Activated CD4-positive, alpha-beta T cell treated with anti-CD3 and anti-CD28 coated beads, Interleukin-2, amount 50 U/mL, for 48 hours (primary cell): Measurements from ENCODE around the gene DIDO1.

Experiments
- DNase-seq, 2 experiments: peaks; one replicate each; pipeline ENCODE4 v3.0.0-alpha.2; 2020

Gene DIDO1

GRCh38 chr20:62907384-62908317 is 18.7 kb downstream of the DIDO1 start:
- DNase-seq: peak in 1 of 2 experiments; percentile 32

- DNase-seq: no peak
Measured at GRCh38 chr20:62906647-62907375, 19.5 kb downstream of the DIDO1 start.

GRCh38 chr20:62906209-62906608 is 20.1 kb downstream of the DIDO1 start:
- DNase-seq: no peak

GRCh38 chr20:62905536-62906117 is 20.7 kb downstream of the DIDO1 start:
- no peak for DNase-seq

- peak in 1 of 2 experiments; percentile 17 for DNase-seq
Measured at GRCh38 chr20:62902926-62903615, 23.2 kb downstream of the DIDO1 start.

DNA sequence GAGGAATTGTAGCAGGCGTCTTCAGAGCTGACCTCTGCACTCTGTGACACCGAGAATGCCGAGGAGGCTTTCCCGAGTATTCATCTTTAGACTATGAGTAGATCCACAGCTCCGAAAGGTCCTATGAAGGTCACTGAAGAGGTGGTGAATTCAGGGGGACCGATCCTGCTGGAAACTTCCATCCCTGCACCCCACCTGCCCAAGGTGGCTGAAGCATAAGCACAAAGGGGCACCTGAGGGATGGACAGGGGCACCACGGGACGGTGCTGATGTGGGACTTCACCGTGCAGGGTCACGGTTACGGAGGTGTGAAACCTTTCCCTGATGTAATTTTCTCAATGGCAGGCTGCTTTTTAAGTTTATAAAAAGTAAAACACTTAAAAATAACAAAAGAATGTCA is 24.4 kb downstream of the DIDO1 start:
- DNase-seq: no peak

DNA sequence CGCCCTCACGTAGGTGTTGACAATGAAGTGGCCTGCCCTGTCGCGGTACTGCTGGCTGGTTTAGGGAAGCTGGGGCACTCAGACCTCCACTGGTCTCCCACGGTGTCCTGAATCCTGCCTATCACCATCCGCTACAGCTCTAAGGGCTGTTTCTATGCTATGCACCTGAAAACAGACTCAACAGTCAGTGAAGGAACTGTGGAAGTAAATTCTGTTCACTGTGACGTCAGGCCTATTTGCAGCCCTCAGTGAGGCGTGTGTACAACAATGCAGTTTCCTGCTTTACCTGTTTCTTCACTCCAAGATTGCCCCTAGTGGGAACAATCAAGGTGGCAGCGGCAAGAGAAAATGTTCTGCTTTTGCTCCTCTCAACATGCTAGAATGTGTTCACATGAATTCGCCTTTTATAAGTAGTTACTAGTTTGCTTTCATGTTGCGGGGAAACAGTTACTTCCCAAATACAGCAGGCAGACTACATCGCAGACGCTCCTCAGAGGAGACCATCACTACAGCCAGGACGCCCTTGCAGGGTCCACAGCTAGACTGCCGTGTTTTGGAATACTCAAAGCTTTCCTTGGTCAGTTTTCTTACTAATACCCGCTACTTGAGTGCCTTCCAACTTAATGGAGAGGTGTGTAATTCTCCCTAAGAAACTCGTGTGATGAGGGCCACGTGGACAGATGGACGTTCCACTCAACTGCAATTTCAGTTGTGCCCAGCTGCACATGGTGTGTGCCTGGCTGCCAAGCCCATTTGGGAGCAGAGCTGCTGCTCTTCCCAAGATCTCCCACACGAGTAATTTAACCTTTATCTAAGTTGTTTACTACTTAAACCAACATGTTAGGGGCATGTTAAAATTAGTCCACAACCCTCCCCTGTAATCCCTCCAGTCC is 25.4 kb downstream of the DIDO1 start:
- DNase-seq: no peak

- DNase-seq: peak; percentile 71 to 80
Measured at GRCh38 chr20:62900052-62900691, 26.1 kb downstream of the DIDO1 start.

DNA sequence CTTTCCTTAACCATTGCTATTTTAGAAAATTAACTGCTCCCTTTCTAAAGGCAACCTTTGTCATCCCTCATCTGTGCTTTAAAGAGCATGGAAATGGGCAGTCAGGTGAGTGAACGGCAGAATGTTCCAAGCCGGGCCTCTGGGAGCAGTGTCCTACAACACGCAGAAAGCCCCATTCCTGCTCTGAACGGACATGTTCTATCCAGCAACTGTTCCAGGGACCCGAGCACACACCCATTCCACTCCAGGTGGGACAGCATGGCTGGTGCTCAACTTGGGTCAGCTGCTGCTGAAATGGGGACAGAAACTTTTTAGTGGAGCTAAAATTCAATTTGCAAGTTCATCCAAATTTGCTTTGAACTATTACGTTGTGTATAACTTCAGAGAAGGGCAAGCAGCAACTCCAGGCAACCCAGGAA is 26.7 kb downstream of the DIDO1 start:
- DNase-seq: no peak

GRCh38 chr20:62898970-62899632 is 27.2 kb downstream of the DIDO1 start:
- DNase-seq: peak in 1 of 2 experiments; percentile 59

- DNase-seq: no peak
Measured at GRCh38 chr20:62898093-62898964, 28.0 kb downstream of the DIDO1 start.

DNA sequence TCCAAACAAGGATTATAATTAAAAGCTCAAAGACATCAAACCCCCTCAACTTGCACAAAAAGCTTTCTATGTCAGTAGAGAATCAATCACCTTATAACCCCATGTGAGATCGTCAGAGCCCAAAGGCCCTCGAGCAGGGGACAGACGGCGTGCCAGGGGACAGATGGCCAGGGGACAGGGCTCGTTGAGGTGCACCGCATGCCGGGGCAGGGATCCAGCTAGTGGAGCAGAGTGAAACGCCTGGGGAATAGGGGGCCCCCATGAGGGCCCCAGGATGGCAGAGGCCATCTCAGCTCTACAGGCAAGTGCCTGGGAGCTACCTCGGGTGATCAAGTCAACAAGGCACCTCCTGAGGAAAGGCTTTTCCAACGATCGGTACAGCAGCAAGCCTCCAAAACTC is 28.6 kb downstream of the DIDO1 start:
- DNase-seq: no peak

DNA sequence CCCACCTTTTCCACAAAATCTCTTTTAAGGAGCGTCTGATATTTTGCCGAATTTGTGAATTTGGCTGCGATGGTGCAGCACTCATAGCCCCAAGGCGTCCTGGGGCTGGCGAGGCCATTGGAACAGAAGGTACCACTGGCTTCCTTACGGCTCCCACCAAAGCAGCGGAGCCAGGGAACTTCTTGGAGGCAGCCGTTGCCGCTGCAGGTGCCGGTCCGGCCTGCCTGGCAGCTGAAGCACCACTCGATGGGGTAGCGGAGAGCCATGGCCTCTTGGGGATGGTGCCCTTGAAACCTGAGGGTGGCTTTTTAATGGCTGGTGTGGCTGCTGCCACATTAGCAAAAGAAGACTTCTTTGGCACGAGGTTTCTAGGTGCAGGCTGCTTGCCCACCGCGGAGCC is 29.8 kb downstream of the DIDO1 start:
- no peak for DNase-seq

DNA sequence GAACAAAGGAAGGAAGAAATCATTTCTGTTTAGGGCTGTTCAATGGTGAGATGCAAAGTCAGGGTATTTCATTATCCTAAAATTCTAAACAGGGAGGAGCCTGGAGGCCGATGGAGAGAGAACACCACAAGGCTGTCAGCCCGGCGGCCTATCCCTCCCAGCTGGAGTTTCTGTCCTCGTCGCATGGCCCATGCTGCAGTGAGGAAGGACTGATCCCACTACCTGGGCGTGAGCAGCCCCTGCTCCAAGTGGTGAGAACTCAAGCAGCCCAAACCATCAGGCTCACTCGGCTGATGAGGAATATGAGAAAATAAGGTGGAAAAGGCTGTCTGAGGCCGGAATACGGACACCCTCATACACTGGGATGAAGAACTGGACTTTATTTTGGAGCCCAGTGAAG is 30.8 kb downstream of the DIDO1 start:
- no peak for DNase-seq

DNA sequence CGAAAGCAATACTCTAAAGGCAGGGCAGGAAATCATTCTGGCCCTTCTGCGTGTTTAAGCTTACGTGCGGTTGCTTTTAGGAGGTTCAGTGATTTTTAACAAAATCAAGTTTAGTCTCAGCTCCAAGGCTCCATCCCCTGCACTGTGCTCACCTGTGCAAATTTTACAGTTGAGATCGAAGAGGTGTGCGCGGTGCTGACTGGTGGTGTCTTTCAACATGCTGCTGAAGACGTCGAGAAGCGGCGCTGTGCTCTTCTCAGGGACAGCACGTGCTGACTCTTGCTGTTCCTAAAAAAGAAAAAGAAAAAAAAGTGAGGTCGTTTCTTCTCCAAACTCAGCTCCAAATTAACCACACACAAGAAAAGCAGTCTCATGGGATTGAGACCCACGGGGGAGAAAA is 32.0 kb downstream of the DIDO1 start:
- no peak for DNase-seq

DNA sequence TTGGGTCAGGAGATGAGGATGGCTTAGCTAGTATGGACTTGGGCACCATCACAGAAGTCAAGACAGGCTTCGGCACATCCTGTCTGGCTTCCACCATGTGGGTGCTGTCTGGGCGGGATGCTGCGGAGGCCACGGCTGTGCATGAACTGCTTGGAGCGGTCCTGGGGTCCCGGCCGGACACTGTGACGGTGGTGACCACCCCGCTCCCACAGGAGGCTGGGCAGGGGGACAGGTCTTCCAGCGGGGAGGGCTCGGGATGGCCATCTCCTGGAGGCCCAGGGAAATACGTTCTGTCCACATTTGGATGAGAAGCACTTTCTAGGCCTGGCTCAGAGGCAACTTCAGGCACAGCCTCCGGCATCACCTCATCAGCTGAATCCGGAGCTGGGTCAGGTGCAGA is 32.6 kb downstream of the DIDO1 start:
- DNase-seq: no peak

DNA sequence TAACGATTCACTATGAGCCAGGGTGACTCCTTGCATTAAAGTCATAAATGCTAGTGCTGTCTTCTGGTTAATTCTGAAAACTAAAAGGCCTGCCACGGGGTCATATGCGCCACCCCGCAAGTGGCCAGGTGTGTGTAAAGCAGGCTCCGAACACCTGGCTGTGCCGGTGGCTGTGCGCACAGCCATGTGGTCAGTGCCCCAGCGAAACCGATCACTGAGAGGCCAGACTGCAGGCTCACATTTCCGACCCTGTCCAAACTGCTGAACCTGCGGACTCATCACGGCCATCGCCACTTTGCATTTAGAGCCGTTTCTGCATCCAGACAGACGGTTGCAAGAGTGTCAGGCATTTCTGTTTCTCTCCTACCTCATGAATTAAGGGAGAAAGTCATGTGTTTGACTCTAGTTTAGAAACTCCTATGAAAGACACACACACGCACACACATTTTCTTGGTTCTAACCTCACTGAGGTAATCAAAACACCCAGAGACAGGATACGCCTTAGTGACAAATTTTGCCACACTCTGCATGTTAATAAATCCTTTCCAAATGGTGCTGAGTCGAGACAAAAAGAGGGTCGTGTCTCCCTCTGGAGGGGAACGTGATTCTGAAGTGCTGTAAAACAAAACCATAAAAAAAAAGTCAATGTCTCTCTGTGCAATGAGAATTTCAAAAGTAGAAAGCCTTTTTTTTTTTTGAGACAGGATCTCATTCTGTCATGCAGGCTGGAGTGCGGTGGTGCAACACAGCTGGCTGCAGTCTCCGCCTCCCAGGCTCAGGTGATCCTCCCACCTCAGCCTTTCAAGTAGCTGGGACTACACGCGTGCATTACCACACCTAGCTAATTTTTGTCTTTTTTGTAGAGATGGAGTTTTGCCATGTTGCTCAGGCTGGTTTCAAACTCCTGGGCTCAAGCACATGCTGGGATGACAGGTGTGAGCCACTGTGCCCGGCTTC is 33.7 kb downstream of the DIDO1 start:
- DNase-seq: no peak

DNA sequence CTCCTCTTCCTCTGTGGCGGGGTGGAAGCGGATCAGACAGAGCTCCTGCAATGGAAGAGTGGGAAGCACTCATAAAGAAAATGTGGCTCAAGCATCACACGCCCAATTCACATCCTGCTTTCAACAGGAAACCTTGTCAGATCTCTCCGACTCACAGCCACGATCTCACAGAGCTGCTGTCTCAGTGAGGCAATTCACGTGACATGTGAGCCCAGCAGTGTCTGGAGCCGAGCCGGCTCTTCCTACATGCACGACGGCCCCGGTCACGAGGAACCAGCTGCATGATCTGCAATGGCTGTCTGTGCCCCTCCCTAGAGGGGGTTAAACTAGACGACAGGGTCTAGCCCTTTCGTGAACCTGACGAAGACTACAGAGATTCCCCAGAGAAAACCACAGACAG is 35.2 kb downstream of the DIDO1 start:
- DNase-seq: peak in 1 of 2 experiments; percentile 27

DNA sequence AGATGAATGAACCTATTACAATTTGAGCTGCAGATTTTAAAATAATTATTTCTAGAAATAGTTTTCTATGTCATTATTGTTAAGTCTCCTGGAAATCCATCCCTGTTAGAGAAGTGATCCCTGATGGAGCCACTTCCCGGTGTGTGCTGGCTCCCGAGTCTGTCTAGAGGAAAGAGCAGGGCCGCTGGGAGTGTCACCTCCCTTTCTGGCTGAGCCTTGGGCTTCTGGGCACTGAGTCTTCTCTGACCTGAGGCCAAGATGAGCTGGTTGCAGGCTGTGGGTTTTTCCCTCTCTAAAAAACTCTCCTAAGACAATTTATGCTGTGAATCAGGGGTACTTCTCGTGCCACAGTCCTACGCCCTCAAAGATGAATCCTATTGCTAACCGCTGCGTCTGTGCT is 35.9 kb downstream of the DIDO1 start:
- no peak for DNase-seq
